ENCODE measurements around the gene PARP2.

The PARP2 gene

GRCh38 chr14:20400965-20401593, 57.6 kb downstream of the PARP2 start:
- no peak for DNase-seq (ENCODE audit: low spot score)

DNA sequence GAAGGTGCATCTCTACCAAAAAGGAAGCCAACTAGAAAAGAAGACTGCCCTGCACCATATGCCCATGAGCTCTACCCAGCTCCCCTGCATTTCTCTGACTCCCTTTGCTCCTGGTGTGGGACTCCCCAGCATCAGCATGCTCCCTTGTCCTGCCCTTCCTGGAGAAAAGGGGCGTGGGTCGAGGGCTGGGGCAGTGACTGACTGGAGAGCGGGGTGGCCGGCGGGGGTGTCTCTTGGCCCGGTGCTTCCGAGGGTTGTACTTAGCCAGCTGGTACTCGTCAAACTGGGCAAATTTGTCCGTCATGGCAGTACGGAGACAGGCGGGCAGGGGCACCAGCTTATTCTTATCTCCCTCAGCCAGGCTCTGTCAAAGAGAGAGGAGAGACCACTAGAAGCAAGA, 60.1 kb downstream of the PARP2 start:
- no peak for DNase-seq (ENCODE audit: low spot score)
